PFSK-1 (cell line): ENCODE results near the gene PIK3R1.

Experiments
- POLR2AphosphoS5 ChIP-seq: IDR thresholded peaks from 2 replicates; pipeline ENCODE4 v1.6.1; 2012; ENCODE audit warnings: low read depth, mild to moderate bottlenecking, control low read depth, low read length, moderate library complexity
- SIN3A ChIP-seq: IDR thresholded peaks from 2 replicates; pipeline ENCODE4 v1.6.1; 2012; ENCODE audit warnings: mild to moderate bottlenecking, low read length, moderate library complexity, borderline replicate concordance; ENCODE audit not compliant: insufficient read depth
- TAF1 ChIP-seq: IDR thresholded peaks from 2 replicates; pipeline ENCODE4 v1.6.1; 2012; ENCODE audit warnings: low read length, control low read depth, borderline replicate concordance; ENCODE audit not compliant: insufficient read depth
- TF ChIP-seq, protein P1 (sequence below), 2 experiments: IDR thresholded peaks; 2 replicates each; pipeline versions ENCODE4 v1.6.1 to v1.8.0; 2011 to 2012; ENCODE audit warnings: low read depth in 2 of 2, low read length in 2 of 2, control low read depth in 1 of 2, inconsistent platforms in 1 of 2, mild to moderate bottlenecking in 1 of 2, moderate library complexity in 1 of 2; ENCODE audit not compliant: insufficient read depth in 1 of 2

DNA sequence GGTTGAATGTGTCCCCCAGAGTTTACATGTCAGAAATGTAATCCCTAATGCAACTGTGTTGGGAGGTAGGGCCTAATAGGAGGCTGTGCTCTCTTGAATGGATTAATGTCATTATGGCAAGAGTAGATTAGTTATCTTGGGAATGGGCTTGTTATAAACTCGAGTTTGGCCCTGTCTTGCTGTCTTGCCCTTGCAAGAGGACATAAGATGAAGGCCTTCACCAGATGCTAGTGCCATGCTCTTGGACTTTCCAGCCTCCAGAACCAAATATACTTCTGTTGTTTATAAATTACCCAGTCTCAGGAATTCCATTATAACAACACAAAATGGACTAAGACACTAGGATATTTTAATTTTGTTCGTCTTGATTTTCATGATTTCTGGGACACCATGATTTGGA lies 5.4 kb downstream of the PIK3R1 start:
- TF ChIP-seq, protein P1, sequence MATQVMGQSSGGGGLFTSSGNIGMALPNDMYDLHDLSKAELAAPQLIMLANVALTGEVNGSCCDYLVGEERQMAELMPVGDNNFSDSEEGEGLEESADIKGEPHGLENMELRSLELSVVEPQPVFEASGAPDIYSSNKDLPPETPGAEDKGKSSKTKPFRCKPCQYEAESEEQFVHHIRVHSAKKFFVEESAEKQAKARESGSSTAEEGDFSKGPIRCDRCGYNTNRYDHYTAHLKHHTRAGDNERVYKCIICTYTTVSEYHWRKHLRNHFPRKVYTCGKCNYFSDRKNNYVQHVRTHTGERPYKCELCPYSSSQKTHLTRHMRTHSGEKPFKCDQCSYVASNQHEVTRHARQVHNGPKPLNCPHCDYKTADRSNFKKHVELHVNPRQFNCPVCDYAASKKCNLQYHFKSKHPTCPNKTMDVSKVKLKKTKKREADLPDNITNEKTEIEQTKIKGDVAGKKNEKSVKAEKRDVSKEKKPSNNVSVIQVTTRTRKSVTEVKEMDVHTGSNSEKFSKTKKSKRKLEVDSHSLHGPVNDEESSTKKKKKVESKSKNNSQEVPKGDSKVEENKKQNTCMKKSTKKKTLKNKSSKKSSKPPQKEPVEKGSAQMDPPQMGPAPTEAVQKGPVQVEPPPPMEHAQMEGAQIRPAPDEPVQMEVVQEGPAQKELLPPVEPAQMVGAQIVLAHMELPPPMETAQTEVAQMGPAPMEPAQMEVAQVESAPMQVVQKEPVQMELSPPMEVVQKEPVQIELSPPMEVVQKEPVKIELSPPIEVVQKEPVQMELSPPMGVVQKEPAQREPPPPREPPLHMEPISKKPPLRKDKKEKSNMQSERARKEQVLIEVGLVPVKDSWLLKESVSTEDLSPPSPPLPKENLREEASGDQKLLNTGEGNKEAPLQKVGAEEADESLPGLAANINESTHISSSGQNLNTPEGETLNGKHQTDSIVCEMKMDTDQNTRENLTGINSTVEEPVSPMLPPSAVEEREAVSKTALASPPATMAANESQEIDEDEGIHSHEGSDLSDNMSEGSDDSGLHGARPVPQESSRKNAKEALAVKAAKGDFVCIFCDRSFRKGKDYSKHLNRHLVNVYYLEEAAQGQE (IDR thresholded peaks at IDR 0.05; ENCODE audit: insufficient read depth in 1 of 2, low read depth in 2 of 2, low read length in 2 of 2): no peak
- no peak for TF ChIP-seq POLR2AphosphoS5
- no peak for TF ChIP-seq SIN3A
- TF ChIP-seq TAF1: no peak
